ENCODE measurements around the gene TRIM44. TPM values are rescaled to one million over a fixed set of nuclear protein-coding genes. Genes with fewer than 3 reads are reported as not detected.

TRIM44 gene
- total RNA-seq, 1 experiment from 2014 or later, result 33.4 TPM

- H3K27me3 ChIP-seq (ENCODE audit: insufficient read depth, low read length), result no peaks in the 10 kb centered on the region
- H3K4me1 ChIP-seq (ENCODE audit: control insufficient read depth in 1 of 2, insufficient read depth in 2 of 2, low read length in 2 of 2), result peaks cover 6 to 24% of the 10 kb centered on the region in 2 experiments; a peak in 3 of 4 replicates
- no peak overlapping the region; the same call in 1 of the 2 replicates for H3K27ac ChIP-seq (ENCODE audit: low read depth, low read length)
- ChIA-PET CTCF (no interaction called here), RAD21 (ENCODE audit: low non-redundant PET in 1 of 2, low total read pairs in 2 of 2, uncharacterized antibody in 2 of 2, unreplicated experiment in 2 of 2) (no interaction called here), POLR2A (no interaction called here)
- H3K9ac ChIP-seq (ENCODE audit: low read length), result peak overlapping the region; percentile 66
- TSS peak; percentile 42 for BruUV-seq (replicated peaks)
- peak overlapping the region; percentile 65 for H2AFZ ChIP-seq (ENCODE audit: low read depth, low read length, poor library complexity, severe bottlenecking)
- no peaks in the 10 kb centered on the region for H3K9me2 ChIP-seq (ENCODE audit: insufficient read depth)
- H3K36me3 ChIP-seq (ENCODE audit: control insufficient read depth in 1 of 2, insufficient read depth in 2 of 2, low read length in 2 of 2), result peaks cover 0 to 3% of the 10 kb centered on the region in 2 experiments; a peak in 1 of 4 replicates
- H3K4me2 ChIP-seq (ENCODE audit: low read length), result peak overlapping the region; percentile 98
- DNase-seq (ENCODE audit: low read depth, low spot score) (no peak), ATAC-seq (no peak)
- no peak for TF ChIP-seq JUND (IDR thresholded peaks at IDR 0.05)
- TF ChIP-seq SP1 (IDR thresholded peaks at IDR 0.05; ENCODE audit: low read depth), result no peak
- TF ChIP-seq EZH2 (IDR thresholded peaks at IDR 0.05), result no peak
- no peak for TF ChIP-seq CTCF (IDR thresholded peaks at IDR 0.05 in 2 of 3, conservative IDR thresholded peaks at IDR 0.05 in 1 of 3; ENCODE audit: borderline replicate concordance in 1 of 3, insufficient read depth in 1 of 3, low read depth in 2 of 3, low read length in 2 of 3)
- no peak for TF ChIP-seq MAX (IDR thresholded peaks at IDR 0.05)
- TF ChIP-seq CEBPB (IDR thresholded peaks at IDR 0.05; ENCODE audit: low read depth), result no peak
- TF ChIP-seq YY1 (IDR thresholded peaks at IDR 0.05; ENCODE audit: extremely low read depth, insufficient replicate concordance, low read depth, low read length), result no peak
- no peak for TF ChIP-seq ELF1 (IDR thresholded peaks at IDR 0.05; ENCODE audit: borderline replicate concordance, low read depth)
- intact Hi-C loops (cut with micrococcal nuclease), result loop anchor here (2.0 kb wide), 1 partner anchor 45 kb away; the partner anchor contains the start of gene FJX1
- H3K4me3 ChIP-seq (replicated peaks in 1 of 2; ENCODE audit: low read depth in 1 of 2, low read length in 2 of 2), result peak overlapping the region; percentile 49 to 71
- no peaks in the 10 kb centered on the region for H4K20me1 ChIP-seq (ENCODE audit: insufficient read depth)
- peaks cover 0 to 8% of the 10 kb centered on the region in 2 experiments; a peak in 1 of 4 replicates for H3K9me3 ChIP-seq (ENCODE audit: control insufficient read depth in 1 of 2, insufficient read depth in 1 of 2, low read depth in 1 of 2, low read length in 2 of 2)
- H3K79me2 ChIP-seq (ENCODE audit: insufficient read depth, low read length), result peaks cover 36% of the 10 kb centered on the region
These were observed 780 bp downstream of the TRIM44 start for GRCh38 chr11:35663408-35663702.

- Histone ChIP-seq H4K20me1 (ENCODE audit: insufficient read depth) (no peaks in the 10 kb centered on the region), H3K4me1 (ENCODE audit: control insufficient read depth in 1 of 2, insufficient read depth in 2 of 2, low read length in 2 of 2) (peaks cover 6 to 24% of the 10 kb centered on the region in 2 experiments; a peak in 3 of 4 replicates), H3K4me3 (replicated peaks in 1 of 2; ENCODE audit: low read depth in 1 of 2, low read length in 2 of 2) (no peak overlapping the region), H3K36me3 (ENCODE audit: control insufficient read depth in 1 of 2, insufficient read depth in 2 of 2, low read length in 2 of 2) (peaks cover 0 to 3% of the 10 kb centered on the region in 2 experiments; a peak in 1 of 4 replicates), H3K9me2 (ENCODE audit: insufficient read depth) (no peaks in the 10 kb centered on the region), H2AFZ (ENCODE audit: low read depth, low read length, poor library complexity, severe bottlenecking) (no peak overlapping the region), H3K9me3 (ENCODE audit: control insufficient read depth in 1 of 2, insufficient read depth in 1 of 2, low read depth in 1 of 2, low read length in 2 of 2) (peaks cover 0 to 8% of the 10 kb centered on the region in 2 experiments; a peak in 1 of 4 replicates), H3K27me3 (ENCODE audit: insufficient read depth, low read length) (no peaks in the 10 kb centered on the region), H3K79me2 (ENCODE audit: insufficient read depth, low read length) (peaks cover 46% of the 10 kb centered on the region), H3K9ac (ENCODE audit: low read length) (no peak overlapping the region), H3K27ac (ENCODE audit: low read depth, low read length) (no peak overlapping the region), H3K4me2 (ENCODE audit: low read length) (no peak overlapping the region)
- intact Hi-C loops (cut with micrococcal nuclease), result no loop called here
- ChIA-PET POLR2A (no interaction called here), RAD21 (ENCODE audit: low non-redundant PET in 1 of 2, low total read pairs in 2 of 2, uncharacterized antibody in 2 of 2, unreplicated experiment in 2 of 2) (no interaction called here), CTCF (no interaction called here)
- BruUV-seq (replicated peaks), result no TSS peak
- DNase-seq (ENCODE audit: low read depth, low spot score), result no peak
- no peak for ATAC-seq
- TF ChIP-seq MAX (IDR thresholded peaks at IDR 0.05) (no peak), POLR2A (IDR thresholded peaks at IDR 0.05; ENCODE audit: borderline replicate concordance, extremely low read depth, insufficient read depth, insufficient read length) (no peak), POLR2AphosphoS5 (IDR thresholded peaks at IDR 0.05; ENCODE audit: low read depth, low read length) (no peak), RAD21 (IDR thresholded peaks at IDR 0.05; ENCODE audit: low read depth) (no peak), REST (IDR thresholded peaks at IDR 0.05; ENCODE audit: low read depth) (no peak), JUND (IDR thresholded peaks at IDR 0.05) (no peak), ZFX (IDR thresholded peaks at IDR 0.05) (no peak), FOSL1 (IDR thresholded peaks at IDR 0.05; ENCODE audit: low read depth) (no peak), YY1 (IDR thresholded peaks at IDR 0.05; ENCODE audit: extremely low read depth, insufficient replicate concordance, low read depth, low read length) (no peak), CEBPB (IDR thresholded peaks at IDR 0.05; ENCODE audit: low read depth) (no peak), CBX3 (IDR thresholded peaks at IDR 0.05; ENCODE audit: low read depth) (no peak)
These were observed 2.4 kb downstream of the TRIM44 start for GRCh38 chr11:35664977-35665441.

All from HCT116 (cell line).